Caco-2 (cell line): ENCODE results near the gene SMIM24. TPM values are rescaled to one million over a fixed set of nuclear protein-coding genes. Genes with fewer than 3 reads are reported as not detected.

Experiments used
- BruUV-seq: library from RNA; stranded (reverse); fragments of 400-500 nt; replicated peaks from 2 replicates; lab custom pipeline; 2021; lab: Mats Ljungman, UMichigan
- CTCF ChIA-PET: fragments of 300-600 bp; sonication (Branson Sonifier 250); formaldehyde crosslinking; loops from one replicate; lab custom pipeline; 2022; ENCODE audit warnings: antibody characterized with exemption; lab: Charles Lee
- POLR2A ChIA-PET: fragments of 300-600 bp; sonication (Branson Sonifier 250); formaldehyde crosslinking; loops from one replicate; lab custom pipeline; 2022; ENCODE audit warnings: antibody characterized with exemption; lab: Charles Lee
- DNase-seq, 2 experiments: peaks; one replicate each; pipeline versions ENCODE4 v3.0.0 to v3.0.0-alpha.2; 2020 to 2022
- H3K27me3 ChIP-seq: replicated peaks from 2 replicates; pipeline ENCODE4 v1.6.0; 2011; ENCODE audit warnings: low read length; ENCODE audit not compliant: control insufficient read depth, insufficient read depth
- H3K36me3 ChIP-seq: 2 replicates; pipeline ENCODE4 v1.5.1; 2011; ENCODE audit warnings: low read length; ENCODE audit not compliant: control insufficient read depth, insufficient read depth
- H3K4me1 ChIP-seq: fragments of 250-450 bp; sonication (Bioruptor Pico); 2 replicates; pipeline ENCODE4 v1.5.1; 2020; ENCODE audit warnings: mild to moderate bottlenecking
- H3K4me3 ChIP-seq: 2 replicates; pipeline ENCODE4 v1.5.1; 2011; ENCODE audit warnings: low read depth, mild to moderate bottlenecking, control low read depth, low read length
- H3K9me3 ChIP-seq: fragments of 250-450 bp; sonication (Bioruptor Pico); 2 replicates; pipeline ENCODE4 v1.5.1; 2020; ENCODE audit warnings: mild to moderate bottlenecking, moderate library complexity
- H3K27ac Mint-ChIP-seq: one replicate; pipeline ENCODE4 v1.8.0; 2022; ENCODE audit warnings: mixed read lengths; ENCODE audit not compliant: unreplicated experiment
- H3K27me3 Mint-ChIP-seq: one replicate; pipeline ENCODE4 v1.8.0; 2022; ENCODE audit warnings: mixed read lengths; ENCODE audit not compliant: insufficient read depth, unreplicated experiment
- H3K36me3 Mint-ChIP-seq: one replicate; pipeline ENCODE4 v1.8.0; 2022; ENCODE audit warnings: mild to moderate bottlenecking, mixed read lengths; ENCODE audit not compliant: insufficient read depth, unreplicated experiment
- H3K4me1 Mint-ChIP-seq: one replicate; pipeline ENCODE4 v1.8.0; 2022; ENCODE audit warnings: low read depth, mixed read lengths; ENCODE audit not compliant: unreplicated experiment
- H3K4me3 Mint-ChIP-seq: one replicate; pipeline ENCODE4 v1.8.0; 2022; ENCODE audit warnings: mild to moderate bottlenecking, moderate library complexity, mixed read lengths; ENCODE audit not compliant: unreplicated experiment
- H3K9me3 Mint-ChIP-seq: one replicate; pipeline ENCODE4 v1.8.0; 2022; ENCODE audit warnings: mixed read lengths; ENCODE audit not compliant: unreplicated experiment
- CTCF ChIP-seq, 2 experiments: fragments of 200-600 bp in 1 of 2; IDR thresholded peaks; 1 replicate in 1 of 2; 2 replicates in 1 of 2; pipeline versions ENCODE4 v1.5.1 to v1.8.0; 2011 to 2022; ENCODE audit warnings: antibody characterized with exemption in 1 of 2, control low read depth in 1 of 2, inconsistent platforms in 1 of 2, low read depth in 1 of 2, low read length in 1 of 2, mild to moderate bottlenecking in 1 of 2, moderate library complexity in 1 of 2; ENCODE audit not compliant: insufficient read depth in 1 of 2, severe bottlenecking in 1 of 2, unreplicated experiment in 1 of 2
- intact Hi-C: fragments of 100-400 bp; cut with micrococcal nuclease; formaldehyde crosslinking; loops from one replicate; pipeline ENCODE4 v1.10.0; 2022; ENCODE audit not compliant: unreplicated experiment
- total RNA-seq: library from RNA; stranded (reverse); gene quantifications from 2 replicates; pipeline ENCODE4 v1.2.3, GENCODE V29; 2022

SMIM24 gene
- total RNA-seq, 1 experiment from 2014 or later = 1.7 TPM

- Histone ChIP-seq H3K9me3 (no peaks in the 10 kb centered on the region), H3K4me3 (no peak overlapping the region), H3K36me3 (no peaks in the 10 kb centered on the region), H3K27me3 (no peaks in the 10 kb centered on the region), H3K4me1 (0 out of 2 replicates have a peak, but pooled peaks cover 5% of the 10 kb centered on the region)
- ChIA-PET POLR2A (no interaction called here), CTCF (no interaction called here)
- DNase-seq = no peak
- Mint-ChIP-seq H3K27me3 (no peaks in the 10 kb centered on the region), H3K4me1 (no peaks in the 10 kb centered on the region), H3K36me3 (peaks cover 5% of the 10 kb centered on the region), H3K27ac (no peak overlapping the region), H3K4me3 (no peak overlapping the region), H3K9me3 (no peaks in the 10 kb centered on the region)
- TF ChIP-seq CTCF (IDR thresholded peaks at IDR 0.05; ENCODE audit: insufficient read depth in 1 of 2, low read depth in 1 of 2, low read length in 1 of 2, severe bottlenecking in 1 of 2, unreplicated experiment in 1 of 2) = no peak
- BruUV-seq = no TSS peak
- intact Hi-C loops = no loop called here
These were observed 20.3 kb downstream of the SMIM24 start for GRCh38 chr19:3459965-3460582.

DNA sequence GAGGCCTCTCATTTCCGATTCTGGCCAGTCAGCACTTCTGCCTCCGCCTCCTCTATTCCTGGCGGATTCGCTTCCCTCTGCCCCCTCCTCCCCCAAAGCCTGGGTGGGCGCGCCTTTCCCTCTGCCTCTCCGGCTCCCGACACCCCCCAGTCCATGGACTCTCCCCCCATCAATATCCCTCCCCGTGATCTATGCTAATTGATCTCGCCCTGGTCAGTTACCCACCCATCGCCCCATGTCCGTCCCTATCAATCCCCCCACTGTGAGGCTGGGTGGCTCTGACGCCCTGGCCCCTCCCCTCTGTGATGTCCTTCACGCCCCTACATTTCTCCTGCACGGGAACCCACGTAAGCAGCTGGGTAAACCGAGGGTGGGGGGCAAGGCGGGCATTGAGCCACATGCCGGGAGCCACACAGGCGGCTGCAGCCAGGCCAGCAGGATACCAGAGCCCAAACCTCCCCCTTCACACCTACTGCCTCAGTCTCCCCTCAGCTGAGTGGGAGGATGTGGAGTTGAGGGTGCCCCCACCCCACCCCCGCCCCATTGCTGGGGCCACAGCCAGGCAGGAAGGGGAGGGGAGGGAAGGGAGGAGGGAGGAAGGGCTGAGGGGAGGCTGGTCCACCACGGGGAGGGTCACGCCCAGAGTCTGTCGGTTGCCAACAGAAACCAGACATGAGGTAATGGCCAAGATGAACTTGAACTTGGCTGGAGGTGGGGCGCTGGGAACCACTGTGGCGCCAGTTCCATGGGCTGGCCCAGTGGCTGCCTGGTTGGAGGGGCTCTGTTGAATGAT lies 21.0 kb downstream of the SMIM24 start:
- Mint-ChIP-seq H3K36me3 (peaks cover 5% of the 10 kb centered on the region), H3K27ac (no peak overlapping the region), H3K9me3 (no peaks in the 10 kb centered on the region), H3K27me3 (no peaks in the 10 kb centered on the region), H3K4me1 (no peaks in the 10 kb centered on the region), H3K4me3 (no peak overlapping the region)
- POLR2A ChIA-PET = no interaction called here
- Histone ChIP-seq H3K4me3 (no peak overlapping the region), H3K9me3 (no peaks in the 10 kb centered on the region), H3K36me3 (no peaks in the 10 kb centered on the region), H3K4me1 (0 out of 2 replicates have a peak, but pooled peaks cover 5% of the 10 kb centered on the region), H3K27me3 (no peaks in the 10 kb centered on the region)
- BruUV-seq = no TSS peak
- TF ChIP-seq CTCF (IDR thresholded peaks at IDR 0.05; ENCODE audit: insufficient read depth in 1 of 2, low read depth in 1 of 2, low read length in 1 of 2, severe bottlenecking in 1 of 2, unreplicated experiment in 1 of 2) = no peak
- intact Hi-C loops = no loop called here
- CTCF ChIA-PET = interaction anchor here (0.6 kb wide), 1 partner anchor 14 kb away, joined by 4 read pairs; no protein-coding TSS in a partner anchor
- DNase-seq = no peak

- CTCF ChIA-PET = interaction anchor here (0.6 kb wide), 2 partner anchors 15 to 495 kb away, joined by 4 read pairs; no protein-coding TSS in a partner anchor
- intact Hi-C loops = no loop called here
- Mint-ChIP-seq H3K36me3 (peaks cover 5% of the 10 kb centered on the region), H3K9me3 (no peaks in the 10 kb centered on the region), H3K27me3 (no peaks in the 10 kb centered on the region), H3K4me1 (no peaks in the 10 kb centered on the region), H3K4me3 (no peak overlapping the region), H3K27ac (no peak overlapping the region)
- Histone ChIP-seq H3K4me3 (no peak overlapping the region), H3K27me3 (no peaks in the 10 kb centered on the region), H3K4me1 (0 out of 2 replicates have a peak, but pooled peaks cover 5% of the 10 kb centered on the region), H3K9me3 (no peaks in the 10 kb centered on the region), H3K36me3 (no peaks in the 10 kb centered on the region)
- no peak for DNase-seq
- no peak for TF ChIP-seq CTCF (IDR thresholded peaks at IDR 0.05; ENCODE audit: insufficient read depth in 1 of 2, low read depth in 1 of 2, low read length in 1 of 2, severe bottlenecking in 1 of 2, unreplicated experiment in 1 of 2)
- BruUV-seq = no TSS peak
- POLR2A ChIA-PET = no interaction called here
These were observed 21.9 kb downstream of the SMIM24 start for GRCh38 chr19:3458229-3459088.
